K562 (cell line): ENCODE results near the gene UMODL1. TPM values are rescaled to one million over a fixed set of nuclear protein-coding genes. Genes with fewer than 3 reads are reported as not detected.

Experiments used
- ATAC-seq: fragments of 200-7000 bp; cut with Tn5 transposase; 3 replicates; pipeline ENCODE4 v1.9.1; 2020; ENCODE audit warnings: moderate library complexity
- BruUV-seq: library from RNA; stranded (reverse); fragments of 400-500 nt; replicated peaks from 2 replicates; lab custom pipeline; 2021; lab: Mats Ljungman, UMichigan
- CTCF ChIA-PET: fragments of 300-600 bp; formaldehyde crosslinking; extraction: SDS; loops from one replicate; lab custom pipeline; 2021; ENCODE audit warnings: low intra/inter-chr PET ratio; lab: Yijun Ruan, JAX
- POLR2A ChIA-PET: fragments of 300-600, 350-650 bp; sonication (Branson Sonifier 250); formaldehyde crosslinking; extraction: SDS; loops from one replicate; lab custom pipeline; 2021; ENCODE audit warnings: antibody characterized with exemption, inconsistent platforms; lab: Yijun Ruan, JAX
- DNase-seq, 4 experiments: peaks; one replicate each; pipeline versions ENCODE4 v3.0.0 to v3.0.0-alpha.2; 2011 to 2018; ENCODE audit warnings: low spot score in 3 of 4, mixed read lengths in 3 of 4; ENCODE audit errors: extremely low read depth in 1 of 4
- FAIRE-seq: peaks from 2 replicates; lab custom pipeline; 2011; peaks lifted over from hg19 to GRCh38; lab: Jason Lieb, UNC
- H2AFZ ChIP-seq: 2 replicates; pipeline ENCODE4 v1.6.0; 2011; ENCODE audit warnings: low read depth, low read length, control low read depth, inconsistent platforms
- H3K27ac ChIP-seq: fragments of 200-600 bp; 3 replicates; pipeline ENCODE4 v1.8.0; 2011; ENCODE audit warnings: low read depth, mild to moderate bottlenecking, control low read depth, inconsistent platforms, low read length, moderate library complexity, mixed read lengths; ENCODE audit errors: extremely low read depth
- H3K27me3 ChIP-seq, 2 experiments: fragments of 300-600 bp in 1 of 2; 2 replicates in 1 of 2; 3 replicates in 1 of 2; pipeline versions ENCODE4 v1.6.0 to v1.8.0; 2011; ENCODE audit warnings: inconsistent platforms in 2 of 2, low read length in 2 of 2, mild to moderate bottlenecking in 1 of 2, mixed read lengths in 1 of 2, moderate library complexity in 1 of 2; ENCODE audit not compliant: control insufficient read depth in 2 of 2, insufficient read depth in 2 of 2
- H3K36me3 ChIP-seq: fragments of 300-600 bp; 3 replicates; pipeline ENCODE4 v1.8.0; 2011; ENCODE audit warnings: mild to moderate bottlenecking, low read length, inconsistent platforms; ENCODE audit not compliant: control insufficient read depth, insufficient read depth
- H3K4me1 ChIP-seq, 2 experiments: fragments of 200-600 bp in 1 of 2; replicated peaks in 1 of 2; 2 replicates in 1 of 2; 3 replicates in 1 of 2; pipeline versions ENCODE4 v1.5.1 to v1.8.0; 2011; ENCODE audit warnings: inconsistent platforms in 2 of 2, low read length in 2 of 2, mild to moderate bottlenecking in 1 of 2, mixed read lengths in 1 of 2, moderate library complexity in 1 of 2; ENCODE audit not compliant: control insufficient read depth in 2 of 2, insufficient read depth in 2 of 2
- H3K4me2 ChIP-seq: 2 replicates; pipeline ENCODE4 v1.6.1; 2011; ENCODE audit warnings: low read length, control low read depth, inconsistent platforms, mixed read lengths; ENCODE audit not compliant: insufficient read depth
- H3K4me3 ChIP-seq: fragments of 200-600 bp; sonication (generic), shearing (Covaris generic); 2 replicates; pipeline ENCODE4 v1.5.1; 2016; ENCODE audit warnings: control low read depth, inconsistent platforms
- H3K79me2 ChIP-seq: fragments of 200-600 bp; 3 replicates; pipeline ENCODE4 v1.8.0; 2011; ENCODE audit warnings: low read length, inconsistent platforms; ENCODE audit not compliant: control insufficient read depth, insufficient read depth
- H3K9ac ChIP-seq, 2 experiments: 2 replicates each; pipeline versions ENCODE4 v1.6.0 to v1.6.1; 2011; ENCODE audit warnings: low read depth in 2 of 2, low read length in 2 of 2, control low read depth in 1 of 2, inconsistent platforms in 1 of 2, mild to moderate bottlenecking in 1 of 2, mixed read lengths in 1 of 2; ENCODE audit not compliant: insufficient read depth in 1 of 2
- H3K9me1 ChIP-seq: one replicate; pipeline ENCODE4 v1.6.0; 2011; ENCODE audit warnings: inconsistent platforms, mild to moderate bottlenecking, low read length, moderate library complexity; ENCODE audit not compliant: control insufficient read depth, insufficient read depth
- H3K9me3 ChIP-seq: replicated peaks from 2 replicates; pipeline ENCODE4 v1.5.1; 2011; ENCODE audit warnings: low read depth, low read length, inconsistent platforms; ENCODE audit not compliant: control insufficient read depth, insufficient read depth
- H4K20me1 ChIP-seq: replicated peaks from 2 replicates; pipeline ENCODE4 v1.6.1; 2011; ENCODE audit warnings: low read length, inconsistent platforms, mixed read lengths; ENCODE audit not compliant: control insufficient read depth, insufficient read depth
- CHD2 ChIP-seq: IDR thresholded peaks from 2 replicates; pipeline ENCODE4 v1.6.1; 2011; ENCODE audit warnings: low read depth, low read length
- HNRNPH1 ChIP-seq: fragments of 200-400 bp; formaldehyde crosslinking; optimal IDR thresholded peaks from 2 replicates; pipeline ENCODE3; 2017; ENCODE audit warnings: low read depth, mild to moderate bottlenecking, low read length, moderate library complexity
- HSF4 ChIP-seq: fragments of 250-450 bp; sonication (Bioruptor Pico); IDR thresholded peaks from 2 replicates; pipeline ENCODE4 v2.1.2; 2022; ENCODE audit warnings: mild to moderate bottlenecking, moderate library complexity, borderline replicate concordance
- KDM2B ChIP-seq: fragments of 250-450 bp; sonication (Bioruptor Pico); IDR thresholded peaks from 2 replicates; pipeline ENCODE4 v1.8.0; 2021; ENCODE audit warnings: mild to moderate bottlenecking, moderate library complexity
- MAZ ChIP-seq, 2 experiments: fragments of 450-650 bp in 1 of 2; sonication (generic) in 1 of 2; formaldehyde crosslinking; IDR thresholded peaks in 1 of 2; conservative IDR thresholded peaks in 1 of 2; 2 replicates each; pipeline versions ENCODE4 v1.4.0 to v1.5.0; 2020; ENCODE audit warnings: mild to moderate bottlenecking in 1 of 2, missing genetic modification reagents in 1 of 2
- NELFE ChIP-seq: IDR thresholded peaks from 2 replicates; pipeline ENCODE4 v1.6.1; 2011; ENCODE audit warnings: mild to moderate bottlenecking; ENCODE audit not compliant: insufficient read depth, insufficient read length
- NFIC ChIP-seq: fragments of 450-650 bp; IDR thresholded peaks from 2 replicates; pipeline ENCODE4 v1.6.1; 2017; ENCODE audit warnings: mild to moderate bottlenecking, inconsistent platforms
- NFIX ChIP-seq: fragments of 250-450 bp; sonication (Bioruptor Pico); IDR thresholded peaks from 2 replicates; pipeline ENCODE4 v1.4.0; 2020; ENCODE audit warnings: low read depth, mild to moderate bottlenecking, moderate library complexity
- NFYB ChIP-seq: IDR thresholded peaks from 2 replicates; pipeline ENCODE4 v1.6.1; 2011; ENCODE audit warnings: mild to moderate bottlenecking, moderate library complexity; ENCODE audit not compliant: insufficient read length; ENCODE audit errors: extremely low read depth
- PRPF4 ChIP-seq: fragments of 200-400 bp; formaldehyde crosslinking; IDR thresholded peaks from one replicate; pipeline ENCODE4 v1.6.1; 2017; ENCODE audit warnings: low read length, low read depth, mild to moderate bottlenecking; ENCODE audit not compliant: insufficient read depth, poor library complexity, severe bottlenecking
- SRSF9 ChIP-seq: fragments of 200-400 bp; formaldehyde crosslinking; IDR thresholded peaks from 2 replicates; pipeline ENCODE4 v1.6.1; 2017; ENCODE audit warnings: low read depth, low read length, borderline replicate concordance
- ZBED1 ChIP-seq: IDR thresholded peaks from 2 replicates; pipeline ENCODE4 v1.6.1; 2014
- ZBTB8A ChIP-seq: fragments of 450-650 bp; IDR thresholded peaks from 2 replicates; pipeline ENCODE4 v1.6.1; 2018; ENCODE audit warnings: mild to moderate bottlenecking, moderate library complexity; ENCODE audit not compliant: partially characterized antibody
- ZNF12 ChIP-seq: sonication (generic); formaldehyde crosslinking; IDR thresholded peaks from 2 replicates; pipeline ENCODE4 v1.4.0; 2020; ENCODE audit warnings: mild to moderate bottlenecking, missing genetic modification reagents
- ZZZ3 ChIP-seq: fragments of 450-650 bp; IDR thresholded peaks from 2 replicates; pipeline ENCODE4 v1.6.1; 2016; ENCODE audit warnings: antibody characterized with exemption, mild to moderate bottlenecking, moderate library complexity
- WGBS: fragments of 100-300 bp; shearing (Covaris generic); methylation state at CpG from one replicate; pipeline ENCODE4 v1.1.6; 2016; ENCODE audit warnings: low coverage, mixed read lengths; ENCODE audit not compliant: insufficient coverage; ENCODE audit errors: missing lambda C conversion rate; 5-methylcytosine and 5-hydroxymethylcytosine counted together
- in situ Hi-C: fragments of 300-500 bp; cut with MboI; formaldehyde crosslinking; loops from 4 replicates; pipeline ENCODE4 v1.15.0; 2018; ENCODE audit warnings: inconsistent platforms, mixed read lengths
- intact Hi-C: fragments of 100-400 bp; cut with micrococcal nuclease; formaldehyde crosslinking; loops from 2 replicates; pipeline ENCODE4 v1.14.2; 2022
- polyA plus RNA-seq, 8 experiments: library from polyadenylated mRNA; depleted of rRNA in 4 of 8; stranded (reverse) in 5 of 8; unstranded in 3 of 8; fragments of >200 nt; fragmentation: Nextera tagmentation in 2 of 8; fragmentation: Illumina TruSeq in 1 of 8; extraction: Ambion mirVana in 2 of 8; extraction: Trizol in 1 of 8; gene quantifications; 2 replicates each; pipeline versions ENCODE4 v1.2.1 to v1.2.3, GENCODE V29; 2011 to 2014; ENCODE audit warnings: inconsistent platforms in 1 of 8, missing spikeins in 1 of 8
- total RNA-seq, 7 experiments: library from RNA; depleted of rRNA in 6 of 7; stranded (reverse); fragments of >200 nt in 6 of 7; fragmentation: Illumina TruSeq in 2 of 7; extraction: Trizol in 2 of 7; gene quantifications; 2 replicates each; pipeline versions ENCODE4 v1.2.1 to v1.2.3, GENCODE V29; 2011 to 2021; ENCODE audit warnings: low replicate concordance in 1 of 7
- TF ChIP-seq, protein P1 (sequence below): fragments of 250-450 bp; sonication (Bioruptor Pico); IDR thresholded peaks from 2 replicates; pipeline ENCODE4 v1.8.0; 2021; ENCODE audit warnings: moderate library complexity, mild to moderate bottlenecking, inconsistent platforms

Gene UMODL1
- total and polyA plus RNA-seq, 9 of the 15 experiments (the other 6 are each of a cell fraction or from before 2014, with no cell fraction given) = not detected

DNA sequence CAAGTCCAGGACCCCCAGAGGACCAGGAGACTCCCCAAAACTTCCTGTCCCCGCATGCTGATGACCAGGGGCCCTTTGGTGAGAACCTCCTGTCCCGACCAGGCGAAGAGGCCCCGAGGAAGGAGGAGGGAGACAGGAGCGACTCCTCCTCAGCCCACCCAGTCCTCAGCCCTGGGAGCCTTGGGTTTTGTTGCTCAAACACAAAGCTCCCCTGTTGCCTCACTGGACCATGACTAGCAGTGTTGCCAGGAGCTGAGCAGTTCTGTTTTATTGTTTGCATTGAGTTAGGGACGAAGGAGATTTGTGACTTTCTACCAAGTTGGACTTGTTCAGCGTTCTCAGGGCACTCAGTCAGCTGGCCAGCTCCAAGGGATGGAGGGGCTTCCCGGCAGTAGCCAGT lies 10.0 kb downstream of the UMODL1 start:
- no TSS peak for BruUV-seq
- in situ Hi-C loops (no loop called here), intact Hi-C loops (loop anchor here (10.0 kb wide), 1 partner anchor 56 kb away; no protein-coding TSS in a partner anchor)
- no peak for DNase-seq
- H3K27ac ChIP-seq = no peak overlapping the region
- H4K20me1 ChIP-seq = peaks cover 20% of the 10 kb centered on the region
- H2AFZ ChIP-seq = no peak overlapping the region
- peaks cover 61 to 88% of the 10 kb centered on the region in 2 experiments for H3K27me3 ChIP-seq
- no peak for FAIRE-seq
- CTCF ChIA-PET = no interaction called here
- H3K36me3 ChIP-seq = no peaks in the 10 kb centered on the region
- no peak for ATAC-seq
- H3K4me1 ChIP-seq = peaks cover 3 to 4% of the 10 kb centered on the region in 2 experiments; a peak in 4 of 5 replicates
- H3K79me2 ChIP-seq = no peaks in the 10 kb centered on the region
- H3K9me3 ChIP-seq = no peaks in the 10 kb centered on the region
- peaks cover 3% of the 10 kb centered on the region for H3K9me1 ChIP-seq
- no peak overlapping the region for H3K9ac ChIP-seq
- TF ChIP-seq KDM2B (CRISPR knock-in tag) (no peak), NFIX (CRISPR knock-in tag) (no peak), HNRNPH1 (no peak), NFIC (no peak), ZZZ3 (no peak), NFYB (no peak), ZBED1 (no peak), CHD2 (no peak), MAZ (CRISPR knock-in tag; conservative IDR thresholded peaks at IDR 0.05 in 1 of 2, IDR thresholded peaks at IDR 0.05 in 1 of 2) (no peak), NELFE (no peak), ZNF12 (CRISPR knock-in tag) (no peak), PRPF4 (no peak), HSF4 (no peak), ZBTB8A (no peak), SRSF9 (no peak)
- TF ChIP-seq, protein P1, sequence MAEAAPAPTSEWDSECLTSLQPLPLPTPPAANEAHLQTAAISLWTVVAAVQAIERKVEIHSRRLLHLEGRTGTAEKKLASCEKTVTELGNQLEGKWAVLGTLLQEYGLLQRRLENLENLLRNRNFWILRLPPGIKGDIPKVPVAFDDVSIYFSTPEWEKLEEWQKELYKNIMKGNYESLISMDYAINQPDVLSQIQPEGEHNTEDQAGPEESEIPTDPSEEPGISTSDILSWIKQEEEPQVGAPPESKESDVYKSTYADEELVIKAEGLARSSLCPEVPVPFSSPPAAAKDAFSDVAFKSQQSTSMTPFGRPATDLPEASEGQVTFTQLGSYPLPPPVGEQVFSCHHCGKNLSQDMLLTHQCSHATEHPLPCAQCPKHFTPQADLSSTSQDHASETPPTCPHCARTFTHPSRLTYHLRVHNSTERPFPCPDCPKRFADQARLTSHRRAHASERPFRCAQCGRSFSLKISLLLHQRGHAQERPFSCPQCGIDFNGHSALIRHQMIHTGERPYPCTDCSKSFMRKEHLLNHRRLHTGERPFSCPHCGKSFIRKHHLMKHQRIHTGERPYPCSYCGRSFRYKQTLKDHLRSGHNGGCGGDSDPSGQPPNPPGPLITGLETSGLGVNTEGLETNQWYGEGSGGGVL (CRISPR knock-in tag) = no peak
- TF ChIP-seq, all 486 proteins: peak for 0
- POLR2A ChIA-PET = interaction anchor here (1.1 kb wide), 1 partner anchor 15 kb away, joined by 4 read pairs; no protein-coding TSS in a partner anchor
- WGBS = under 1% methylated on average over 8 of the region's 8 CpGs
- H3K4me2 ChIP-seq = no peak overlapping the region
- H3K4me3 ChIP-seq = no peak overlapping the region
